Upper lobe of right lung (tissue), 1 donor: ENCODE measurements around the gene SLC35F6. TPM values are rescaled to one million over a fixed set of nuclear protein-coding genes. Genes with fewer than 3 reads are reported as not detected.

ENCODE experiments used
- ATAC-seq: fragments of 200-7000 bp; cut with Tn5 transposase; one replicate; pipeline ENCODE4 v1.9.1; 2020; ENCODE audit warnings: mild to moderate bottlenecking, moderate library complexity
- DNase-seq: peaks from one replicate; pipeline ENCODE4 v3.0.0-alpha.2; 2020
- H3K27ac ChIP-seq: fragments of 200-600 bp; one replicate; pipeline ENCODE4 v1.8.0; 2022
- H3K27me3 ChIP-seq: fragments of 200-600 bp; one replicate; pipeline ENCODE4 v1.8.0; 2022; ENCODE audit warnings: mild to moderate bottlenecking
- H3K36me3 ChIP-seq: fragments of 200-600 bp; one replicate; pipeline ENCODE4 v1.8.0; 2022
- H3K4me1 ChIP-seq: fragments of 200-600 bp; one replicate; pipeline ENCODE4 v1.8.0; 2022
- H3K4me3 ChIP-seq: fragments of 200-600 bp; one replicate; pipeline ENCODE4 v1.8.0; 2022; ENCODE audit warnings: mild to moderate bottlenecking
- H3K9me3 ChIP-seq: fragments of 200-600 bp; one replicate; pipeline ENCODE4 v1.8.0; 2022
- intact Hi-C: fragments of 100-400 bp; cut with DNase I; formaldehyde crosslinking; loops from one replicate; pipeline ENCODE4 v1.11.0; 2022
- total RNA-seq: library from RNA; stranded (reverse); fragmentation: NEBNext Ultra II Directional; extraction: Animal tissue kit (Norgen Biotek cat#: 25700); gene quantifications from one replicate; pipeline ENCODE4 v1.2.1, GENCODE V29; 2021
- TF ChIP-seq, protein P1 (sequence below): fragments of 200-600 bp; IDR thresholded peaks from one replicate; pipeline ENCODE4 v1.8.0; 2022; ENCODE audit warnings: antibody characterized with exemption
- donor health status: DM: no; HTN: yes; CAD: no; lungs with severe emphysema.

Gene SLC35F6
- total RNA-seq, 1 donor from 2014 or later, result 42.2 TPM

DNA sequence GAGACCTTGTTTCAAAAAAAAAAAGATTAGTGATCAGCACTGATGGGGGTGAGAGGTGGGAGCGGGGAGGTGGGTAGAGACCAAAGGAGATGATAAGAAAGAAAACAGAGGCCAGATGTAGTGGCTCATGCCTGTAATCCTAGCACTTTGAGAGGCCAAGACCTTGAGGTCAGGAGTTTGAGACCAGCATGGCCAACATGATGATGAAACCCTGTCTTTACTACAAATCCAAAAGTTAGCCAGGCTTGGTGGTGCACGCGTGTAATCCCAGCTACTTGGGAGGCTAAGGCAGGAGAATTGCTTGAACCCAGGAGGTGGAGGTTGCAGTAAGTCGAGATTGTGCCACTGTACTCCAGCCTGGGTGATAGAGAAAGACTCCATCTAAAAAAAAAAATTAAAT, 9.5 kb upstream of the SLC35F6 start:
- no peak overlapping the region for H3K4me3 ChIP-seq
- H3K9me3 ChIP-seq, result no peaks in the 10 kb centered on the region
- no peaks in the 10 kb centered on the region for H3K27me3 ChIP-seq
- TF ChIP-seq, protein P1, sequence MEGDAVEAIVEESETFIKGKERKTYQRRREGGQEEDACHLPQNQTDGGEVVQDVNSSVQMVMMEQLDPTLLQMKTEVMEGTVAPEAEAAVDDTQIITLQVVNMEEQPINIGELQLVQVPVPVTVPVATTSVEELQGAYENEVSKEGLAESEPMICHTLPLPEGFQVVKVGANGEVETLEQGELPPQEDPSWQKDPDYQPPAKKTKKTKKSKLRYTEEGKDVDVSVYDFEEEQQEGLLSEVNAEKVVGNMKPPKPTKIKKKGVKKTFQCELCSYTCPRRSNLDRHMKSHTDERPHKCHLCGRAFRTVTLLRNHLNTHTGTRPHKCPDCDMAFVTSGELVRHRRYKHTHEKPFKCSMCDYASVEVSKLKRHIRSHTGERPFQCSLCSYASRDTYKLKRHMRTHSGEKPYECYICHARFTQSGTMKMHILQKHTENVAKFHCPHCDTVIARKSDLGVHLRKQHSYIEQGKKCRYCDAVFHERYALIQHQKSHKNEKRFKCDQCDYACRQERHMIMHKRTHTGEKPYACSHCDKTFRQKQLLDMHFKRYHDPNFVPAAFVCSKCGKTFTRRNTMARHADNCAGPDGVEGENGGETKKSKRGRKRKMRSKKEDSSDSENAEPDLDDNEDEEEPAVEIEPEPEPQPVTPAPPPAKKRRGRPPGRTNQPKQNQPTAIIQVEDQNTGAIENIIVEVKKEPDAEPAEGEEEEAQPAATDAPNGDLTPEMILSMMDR, result no peak
- DNase-seq, result no peak
- no peaks in the 10 kb centered on the region for H3K36me3 ChIP-seq
- intact Hi-C loops, result no loop called here
- H3K27ac ChIP-seq, result no peak overlapping the region
- ATAC-seq, result no peak
- peaks cover 11% of the 10 kb centered on the region for H3K4me1 ChIP-seq

DNA sequence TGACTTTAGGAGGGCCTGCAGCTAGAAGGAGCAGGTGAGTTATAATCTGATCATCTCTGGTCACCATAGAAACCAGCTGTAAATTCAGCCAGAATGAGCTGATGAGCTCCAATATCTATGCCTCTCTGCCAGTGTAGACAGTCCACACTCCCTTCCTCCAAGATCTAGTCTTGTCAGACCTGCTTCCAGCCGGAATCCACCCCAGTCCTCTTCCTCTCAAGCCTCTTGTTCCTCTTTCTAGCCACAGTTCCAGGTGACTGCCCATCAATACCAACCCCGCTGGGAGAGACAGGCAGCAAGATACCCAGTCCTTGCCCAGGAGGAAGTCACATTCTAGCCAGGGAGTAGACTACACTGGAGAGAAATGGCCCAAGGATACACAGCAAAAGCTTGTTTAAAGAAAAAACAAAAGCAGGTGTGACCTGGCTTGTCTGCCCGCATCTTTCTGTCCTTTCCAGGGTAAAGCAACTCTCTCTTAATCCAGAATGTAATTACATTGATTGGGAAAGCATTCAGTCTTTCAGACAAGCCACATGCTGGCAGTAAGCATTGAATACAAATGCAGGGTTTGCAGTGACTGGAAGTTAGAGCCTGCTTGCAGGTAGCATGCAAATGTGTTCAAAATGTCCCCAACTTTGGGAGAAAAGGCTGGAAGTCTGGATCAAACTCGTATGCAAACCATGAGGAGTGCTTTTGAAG, 9.0 kb upstream of the SLC35F6 start:
- Histone ChIP-seq H3K4me3 (no peak overlapping the region), H3K4me1 (peaks cover 11% of the 10 kb centered on the region), H3K9me3 (no peaks in the 10 kb centered on the region), H3K27ac (no peak overlapping the region), H3K36me3 (no peaks in the 10 kb centered on the region), H3K27me3 (no peaks in the 10 kb centered on the region)
- no peak for ATAC-seq
- no peak for DNase-seq
- intact Hi-C loops, result no loop called here
- TF ChIP-seq, protein P1, result no peak

DNA sequence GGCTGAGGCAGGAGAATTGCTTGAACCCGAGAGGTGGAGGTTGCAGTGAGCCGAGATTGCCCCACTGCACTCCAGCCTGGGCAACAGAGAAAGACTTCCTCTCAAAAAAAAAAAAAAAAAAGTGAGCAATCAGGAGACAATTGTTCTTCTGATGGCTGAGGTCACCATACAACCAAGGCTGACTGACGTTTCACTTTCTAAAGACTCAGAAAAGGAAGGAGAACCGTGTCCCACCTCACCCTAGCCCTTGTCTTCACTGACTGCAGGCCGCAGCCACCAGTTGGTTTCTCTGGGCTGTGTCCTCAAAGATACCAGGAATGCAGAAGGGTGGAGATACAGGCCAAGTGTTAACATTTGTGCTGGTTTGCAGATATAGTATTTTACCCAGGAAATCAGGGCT, 7.7 kb upstream of the SLC35F6 start:
- TF ChIP-seq, protein P1, result no peak
- Histone ChIP-seq H3K27ac (no peak overlapping the region), H3K36me3 (no peaks in the 10 kb centered on the region), H3K4me1 (peaks cover 11% of the 10 kb centered on the region), H3K9me3 (no peaks in the 10 kb centered on the region), H3K4me3 (no peak overlapping the region), H3K27me3 (no peaks in the 10 kb centered on the region)
- ATAC-seq (peak; percentile 58), DNase-seq (no peak)
- intact Hi-C loops, result no loop called here

DNA sequence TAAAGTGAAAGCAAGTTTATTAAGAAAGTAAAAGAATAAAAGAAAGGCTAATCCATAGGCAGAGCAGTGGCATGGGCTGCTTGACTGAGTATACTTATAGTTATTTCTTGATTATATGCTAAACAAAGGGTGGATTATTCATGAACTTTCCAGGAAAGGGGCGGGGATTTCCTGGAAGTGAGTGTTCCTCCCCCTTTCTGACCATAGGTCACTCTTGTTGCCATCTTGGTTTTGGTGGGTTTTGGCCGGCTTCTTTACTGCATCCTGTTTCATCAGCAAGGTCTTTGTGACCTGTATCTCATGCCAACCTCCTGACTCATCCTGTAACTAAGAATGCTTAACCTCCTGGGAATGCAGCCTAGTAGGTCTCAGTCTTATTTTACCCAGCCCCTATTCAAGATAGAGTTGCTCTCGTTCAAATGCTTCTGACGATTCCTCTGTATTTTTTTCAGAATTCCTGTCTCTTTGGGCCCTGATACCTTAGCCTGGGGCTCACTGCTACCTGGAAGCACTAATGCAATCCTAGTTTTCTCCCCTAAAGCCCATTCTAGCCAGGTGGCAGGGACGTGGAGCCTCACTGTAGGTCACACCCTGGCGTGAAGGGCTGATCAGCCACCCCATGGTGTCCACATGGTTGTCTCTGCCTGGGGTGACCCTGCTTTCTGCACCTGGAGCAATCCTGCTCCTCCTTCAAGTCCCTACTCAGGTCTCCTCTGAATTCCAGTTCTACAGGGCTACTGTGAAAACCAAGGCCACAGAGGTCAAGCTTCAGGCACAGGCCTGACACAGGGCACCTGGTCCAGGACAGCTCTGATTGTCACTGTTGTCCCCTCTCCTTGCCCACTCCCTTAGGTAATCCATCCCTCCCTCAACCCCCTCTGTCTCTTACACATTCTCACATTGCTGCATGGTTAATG, 6.0 kb upstream of the SLC35F6 start:
- Histone ChIP-seq H3K36me3 (no peaks in the 10 kb centered on the region), H3K27me3 (no peaks in the 10 kb centered on the region), H3K4me3 (no peak overlapping the region), H3K27ac (no peak overlapping the region), H3K9me3 (no peaks in the 10 kb centered on the region), H3K4me1 (peaks cover 11% of the 10 kb centered on the region)
- TF ChIP-seq, protein P1, result no peak
- DNase-seq (no peak), ATAC-seq (peak; percentile 59)
- intact Hi-C loops, result no loop called here

DNA sequence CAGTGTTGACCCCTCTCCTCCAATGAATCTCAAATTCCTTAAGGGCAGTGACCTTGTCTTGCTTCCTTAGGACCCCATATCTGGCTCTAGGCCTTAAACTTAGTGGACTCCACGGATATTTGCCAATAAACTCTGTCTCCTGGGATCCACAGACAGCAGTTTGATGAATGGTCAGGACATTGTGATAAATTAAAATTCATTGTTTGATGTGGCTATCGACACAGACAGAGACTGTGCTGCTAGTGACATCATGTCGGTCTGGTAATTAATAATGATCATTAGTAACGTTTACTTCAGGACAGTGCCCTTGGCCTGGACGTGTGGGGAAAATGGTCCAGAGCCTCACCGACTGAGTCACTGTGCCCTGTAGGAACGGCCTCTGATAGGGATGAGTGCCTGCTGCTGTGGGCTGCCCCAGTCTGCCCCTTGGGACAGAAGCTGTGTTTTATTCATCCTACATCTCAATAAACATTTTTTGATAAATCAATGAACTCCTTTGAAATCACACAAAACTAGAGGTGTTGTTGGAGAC, 5.2 kb upstream of the SLC35F6 start:
- H3K9me3 ChIP-seq, result no peaks in the 10 kb centered on the region
- DNase-seq (no peak), ATAC-seq (no peak)
- intact Hi-C loops, result no loop called here
- H3K4me1 ChIP-seq, result peaks cover 15% of the 10 kb centered on the region
- H3K36me3 ChIP-seq, result no peaks in the 10 kb centered on the region
- no peak overlapping the region for H3K27ac ChIP-seq
- H3K4me3 ChIP-seq, result no peak overlapping the region
- TF ChIP-seq, protein P1, result no peak
- no peaks in the 10 kb centered on the region for H3K27me3 ChIP-seq
